ENCODE measurements around the gene GXYLT2. TPM values are rescaled to one million over a fixed set of nuclear protein-coding genes. Genes with fewer than 3 reads are reported as not detected.

Gene GXYLT2
- total and polyA plus RNA-seq, 10 of the 15 experiments (the other 5 are each of a cell fraction or from before 2014, with no cell fraction given), result 0.27 to 2.6 (median 0.78) TPM

GRCh38 chr3:72969766-72970165 is 81.9 kb downstream of the GXYLT2 start:
- H2AFZ ChIP-seq (ENCODE audit: control insufficient read depth, low read depth, low read length), result no peak overlapping the region
- ChIA-PET CTCF (no interaction called here), POLR2A (no interaction called here), RAD21 (ENCODE audit: unreplicated experiment) (no interaction called here), SMC1A (ENCODE audit: uncharacterized antibody, unreplicated experiment) (no interaction called here)
- no peak for TF ChIP-seq MTA2 (IDR thresholded peaks at IDR 0.05; ENCODE audit: low read depth)
- TF ChIP-seq CHD1 (IDR thresholded peaks at IDR 0.05; ENCODE audit: low read depth, low read length), result no peak
- TF ChIP-seq REST (IDR thresholded peaks at IDR 0.05; ENCODE audit: low read depth, low read length), result no peak
- no peaks in the 10 kb centered on the region for H4K20me1 ChIP-seq (ENCODE audit: control insufficient read depth, insufficient read depth)
- in situ Hi-C loops (cut with MboI) (no loop called here), intact Hi-C loops (cut with micrococcal nuclease; ENCODE audit: unreplicated experiment) (loop anchor here (10.0 kb wide), 1 partner anchor 525 kb away; no protein-coding TSS in a partner anchor)
- H3K9me3 ChIP-seq (replicated peaks; ENCODE audit: control insufficient read depth, insufficient read depth, low read length), result no peaks in the 10 kb centered on the region
- 74% methylated on average over 3 of the region's 3 CpGs for WGBS (ENCODE audit: insufficient coverage, insufficient replicate concordance, low lambda C conversion rate, missing lambda C conversion rate)
- no peak for DNase-seq (ENCODE audit: low read depth, low spot score)
- H3K9ac ChIP-seq (ENCODE audit: control insufficient read depth, insufficient read depth, low read length), result no peak overlapping the region
- H3K27ac ChIP-seq (ENCODE audit: control insufficient read depth, insufficient read depth), result no peak overlapping the region
- H3K79me2 ChIP-seq (ENCODE audit: control insufficient read depth, insufficient read depth, low read length), result no peaks in the 10 kb centered on the region
- H3K27me3 ChIP-seq (replicated peaks in 1 of 2; ENCODE audit: control insufficient read depth in 2 of 2, insufficient read depth in 2 of 2, low read length in 1 of 2), result no peaks in the 10 kb centered on the region
- no peaks in the 10 kb centered on the region for H3K36me3 ChIP-seq (ENCODE audit: control insufficient read depth in 2 of 2, insufficient read depth in 2 of 2, low read length in 1 of 2)
- no peak for FAIRE-seq
- no peak overlapping the region for H3K4me2 ChIP-seq (ENCODE audit: control insufficient read depth, insufficient read depth)
- peaks cover 19% of the 10 kb centered on the region for H3K4me1 ChIP-seq (ENCODE audit: control insufficient read depth, insufficient read depth, low read length)
- ATAC-seq, result no peak
- BruUV-seq (replicated peaks), result no TSS peak
- no peak overlapping the region for H3K4me3 ChIP-seq

- FAIRE-seq (no peak), ATAC-seq (peak; percentile 45), DNase-seq (ENCODE audit: low read depth, low spot score) (no peak)
- H3K4me1 ChIP-seq (ENCODE audit: control insufficient read depth, insufficient read depth, low read length), result peaks cover 22% of the 10 kb centered on the region
- H3K4me3 ChIP-seq, result no peak overlapping the region
- no peaks in the 10 kb centered on the region for H3K79me2 ChIP-seq (ENCODE audit: control insufficient read depth, insufficient read depth, low read length)
- BruUV-seq (replicated peaks), result no TSS peak
- WGBS (ENCODE audit: insufficient coverage, insufficient replicate concordance, low lambda C conversion rate, missing lambda C conversion rate), result 55% methylated on average over 2 of the region's 2 CpGs
- RAD21 ChIA-PET (ENCODE audit: unreplicated experiment), result interaction anchor here (1.2 kb wide), 1 partner anchor 12 kb away, joined by 3 read pairs; no protein-coding TSS in a partner anchor
- H2AFZ ChIP-seq (ENCODE audit: control insufficient read depth, low read depth, low read length), result peak overlapping the region; percentile 10; the same call in 1 of the 2 replicates
- POLR2A ChIA-PET, result interaction anchor here (1.0 kb wide), 1 partner anchor 25 kb away, joined by 3 read pairs; the partner anchor contains the start of gene PPP4R2
- CTCF ChIA-PET, result no interaction called here
- H3K27me3 ChIP-seq (replicated peaks in 1 of 2; ENCODE audit: control insufficient read depth in 2 of 2, insufficient read depth in 2 of 2, low read length in 1 of 2), result no peaks in the 10 kb centered on the region
- H3K36me3 ChIP-seq (ENCODE audit: control insufficient read depth in 2 of 2, insufficient read depth in 2 of 2, low read length in 1 of 2), result no peaks in the 10 kb centered on the region
- H3K27ac ChIP-seq (ENCODE audit: control insufficient read depth, insufficient read depth), result no peak overlapping the region
- no peaks in the 10 kb centered on the region for H3K9me3 ChIP-seq (replicated peaks; ENCODE audit: control insufficient read depth, insufficient read depth, low read length)
- H3K4me2 ChIP-seq (ENCODE audit: control insufficient read depth, insufficient read depth), result no peak overlapping the region
- in situ Hi-C loops (cut with MboI) (no loop called here), intact Hi-C loops (cut with micrococcal nuclease; ENCODE audit: unreplicated experiment) (loop anchor here (10.0 kb wide), 1 partner anchor 524 kb away; no protein-coding TSS in a partner anchor)
- TF ChIP-seq JUNB (IDR thresholded peaks at IDR 0.05) (peak; percentile 50), RUNX3 (IDR thresholded peaks at IDR 0.05; ENCODE audit: low read length) (peak; percentile 55; the same call in 1 of the 2 replicates), CREM (IDR thresholded peaks at IDR 0.05; ENCODE audit: low read depth) (0 out of 2 replicates have a peak, but pooled peaks have one; percentile 18), EGR1 (IDR thresholded peaks at IDR 0.05; ENCODE audit: borderline replicate concordance in 1 of 2, low read depth in 2 of 2, low read length in 2 of 2) (no peak)
- H3K9ac ChIP-seq (ENCODE audit: control insufficient read depth, insufficient read depth, low read length), result no peak overlapping the region
- H4K20me1 ChIP-seq (ENCODE audit: control insufficient read depth, insufficient read depth), result no peaks in the 10 kb centered on the region
- SMC1A ChIA-PET (ENCODE audit: uncharacterized antibody, unreplicated experiment), result interaction anchor here (1.2 kb wide), 1 partner anchor 28 kb away, joined by 3 read pairs; no protein-coding TSS in a partner anchor
Observed at GRCh38 chr3:72970942-72971341, 83.1 kb downstream of the GXYLT2 start.

All from GM12878 (cell line).